ENCODE data around the gene CAPRIN2. TPM values are rescaled to one million over a fixed set of nuclear protein-coding genes. Genes with fewer than 3 reads are reported as not detected.

Gene CAPRIN2
- total RNA-seq (2014; rRNA removed; shearing (Covaris generic)), result 15.5 and 15.7 TPM in 2 replicates

- peak; percentile 93 for DNase-seq (ENCODE audit: low read depth)
Measured at GRCh38 chr12:30754750-30755394, at the start of gene CAPRIN2. CAPRIN2 (minus strand) TSS chr12:30754951; CDS start chr12:30753520, 1,431 bp downstream.

GRCh38 chr12:30797689-30798088 lies 42.9 kb upstream of the CAPRIN2 start:
- no peak for DNase-seq (ENCODE audit: low read depth)

- peak; percentile 48 for DNase-seq (ENCODE audit: low read depth)
Measured at GRCh38 chr12:30796891-30797371, 42.2 kb upstream of the CAPRIN2 start.

GRCh38 chr12:30796313-30796780 lies 41.6 kb upstream of the CAPRIN2 start:
- peak; percentile 69 for DNase-seq (ENCODE audit: low read depth)

- peak; percentile 85 for DNase-seq (ENCODE audit: low read depth)
Measured at GRCh38 chr12:30795410-30796312, 40.9 kb upstream of the CAPRIN2 start.

GRCh38 chr12:30794591-30795409 lies 40.0 kb upstream of the CAPRIN2 start:
- peak; percentile 92 for DNase-seq (ENCODE audit: low read depth)

GRCh38 chr12:30794020-30794419 lies 39.3 kb upstream of the CAPRIN2 start:
- DNase-seq (ENCODE audit: low read depth), result peak; percentile 8

- peak; percentile 10 for DNase-seq (ENCODE audit: low read depth)
Measured at GRCh38 chr12:30792648-30793499, 38.1 kb upstream of the CAPRIN2 start.

- no peak for DNase-seq (ENCODE audit: low read depth)
Measured at GRCh38 chr12:30792085-30792484, 37.3 kb upstream of the CAPRIN2 start.

- no peak for DNase-seq (ENCODE audit: low read depth)
Measured at GRCh38 chr12:30788754-30789153, 34.0 kb upstream of the CAPRIN2 start.

GRCh38 chr12:30785630-30786029 lies 30.9 kb upstream of the CAPRIN2 start:
- no peak for DNase-seq (ENCODE audit: low read depth)

- no peak for DNase-seq (ENCODE audit: low read depth)
Measured at GRCh38 chr12:30784508-30784907, 29.8 kb upstream of the CAPRIN2 start.

GRCh38 chr12:30783946-30784345 lies 29.2 kb upstream of the CAPRIN2 start:
- DNase-seq (ENCODE audit: low read depth), result no peak

- peak; percentile 3 for DNase-seq (ENCODE audit: low read depth)
Measured at GRCh38 chr12:30782316-30783173, 27.8 kb upstream of the CAPRIN2 start.

- DNase-seq (ENCODE audit: low read depth), result no peak
Measured at GRCh38 chr12:30779578-30779977, 24.8 kb upstream of the CAPRIN2 start.

- DNase-seq (ENCODE audit: low read depth), result no peak
Measured at GRCh38 chr12:30779178-30779577, 24.4 kb upstream of the CAPRIN2 start.

- no peak for DNase-seq (ENCODE audit: low read depth)
Measured at GRCh38 chr12:30774599-30774998, 19.8 kb upstream of the CAPRIN2 start.

GRCh38 chr12:30769802-30770201 lies 15.1 kb upstream of the CAPRIN2 start:
- no peak for DNase-seq (ENCODE audit: low read depth)

GRCh38 chr12:30764251-30764650 lies 9.5 kb upstream of the CAPRIN2 start:
- no peak for DNase-seq (ENCODE audit: low read depth)

- no peak for DNase-seq (ENCODE audit: low read depth)
Measured at GRCh38 chr12:30763053-30763452, 8.3 kb upstream of the CAPRIN2 start.

Data from RPMI7951 (cell line).